Activated T-helper 2 cell treated with anti-CD3 and anti-CD28 coated beads, Interferon-gamma antibody, Interleukin-2, Interleukin-4, amounts not matched to agents 10 μg/mL and 5 μg/mL and 100 μg/mL, durations not matched to agents 14 hours and 24 hours and 36 hours (primary cell): ENCODE measurements around the gene TNS4. TPM values are rescaled to one million over a fixed set of nuclear protein-coding genes. Genes with fewer than 3 reads are reported as not detected.

Experiments
- DNase-seq: peaks from one replicate; pipeline ENCODE4 v3.0.0; 2021; ENCODE audit warnings: low spot score
- H3K27ac Mint-ChIP-seq: one replicate; pipeline ENCODE4 v1.8.0; 2021; ENCODE audit warnings: mixed read lengths
- H3K27me3 Mint-ChIP-seq: one replicate; pipeline ENCODE4 v1.8.0; 2021; ENCODE audit warnings: low read depth, mixed read lengths
- H3K36me3 Mint-ChIP-seq: one replicate; pipeline ENCODE4 v1.8.0; 2021; ENCODE audit warnings: low read depth, mixed read lengths
- H3K4me1 Mint-ChIP-seq: one replicate; pipeline ENCODE4 v1.8.0; 2021; ENCODE audit warnings: low read depth, mixed read lengths
- H3K4me3 Mint-ChIP-seq: one replicate; pipeline ENCODE4 v1.8.0; 2021; ENCODE audit warnings: low read depth, mild to moderate bottlenecking, moderate library complexity, mixed read lengths
- H3K9me3 Mint-ChIP-seq: one replicate; pipeline ENCODE4 v1.8.0; 2021; ENCODE audit warnings: mixed read lengths
- intact Hi-C: fragments of 100-400 bp; cut with micrococcal nuclease; formaldehyde crosslinking; loops from one replicate; pipeline ENCODE4 v1.15.1; 2023
- total RNA-seq: library from RNA; stranded (reverse); gene quantifications from 2 replicates; pipeline ENCODE4 v1.2.3, GENCODE V29; 2022

The TNS4 gene
- total RNA-seq, 1 donor from 2014 or later, result 9.0 TPM

DNA sequence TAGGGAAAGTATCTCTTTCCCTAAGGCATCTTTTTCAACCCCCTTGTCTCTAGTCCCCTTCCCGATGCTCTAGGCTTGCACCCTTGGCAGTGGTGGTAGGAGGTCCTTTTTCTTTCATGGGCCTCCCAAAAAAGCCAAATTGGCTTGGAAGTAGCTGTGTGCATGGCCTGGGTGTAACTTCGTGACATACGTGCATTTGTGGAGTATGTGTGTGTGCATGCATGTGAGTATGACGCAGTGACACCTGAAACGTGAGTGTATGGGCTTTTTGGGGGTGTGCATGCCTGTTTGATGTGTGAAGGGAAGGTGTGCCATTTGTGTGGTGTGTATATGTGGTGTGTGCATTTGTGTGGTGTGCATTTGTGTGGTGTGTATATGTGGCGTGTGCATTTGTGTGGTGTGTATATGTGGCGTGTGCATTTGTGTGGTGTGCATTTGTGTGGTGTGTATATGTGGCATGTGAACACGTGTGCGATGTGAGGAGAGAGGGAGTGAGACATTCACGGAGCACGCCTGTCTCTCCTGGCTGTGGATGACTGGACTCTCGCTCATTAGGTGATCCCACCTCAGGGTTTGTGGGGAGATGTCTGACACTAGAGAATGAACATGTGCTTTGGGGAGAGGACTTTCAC lies 42.5 kb downstream of the TNS4 start:
- H3K4me1 Mint-ChIP-seq, result peaks cover 1% of the 10 kb centered on the region
- no peaks in the 10 kb centered on the region for H3K27me3 Mint-ChIP-seq
- intact Hi-C loops, result no loop called here
- no peak for DNase-seq
- peaks cover 37% of the 10 kb centered on the region for H3K36me3 Mint-ChIP-seq
- no peak overlapping the region for H3K27ac Mint-ChIP-seq
- H3K4me3 Mint-ChIP-seq, result no peak overlapping the region
- H3K9me3 Mint-ChIP-seq, result no peaks in the 10 kb centered on the region

DNA sequence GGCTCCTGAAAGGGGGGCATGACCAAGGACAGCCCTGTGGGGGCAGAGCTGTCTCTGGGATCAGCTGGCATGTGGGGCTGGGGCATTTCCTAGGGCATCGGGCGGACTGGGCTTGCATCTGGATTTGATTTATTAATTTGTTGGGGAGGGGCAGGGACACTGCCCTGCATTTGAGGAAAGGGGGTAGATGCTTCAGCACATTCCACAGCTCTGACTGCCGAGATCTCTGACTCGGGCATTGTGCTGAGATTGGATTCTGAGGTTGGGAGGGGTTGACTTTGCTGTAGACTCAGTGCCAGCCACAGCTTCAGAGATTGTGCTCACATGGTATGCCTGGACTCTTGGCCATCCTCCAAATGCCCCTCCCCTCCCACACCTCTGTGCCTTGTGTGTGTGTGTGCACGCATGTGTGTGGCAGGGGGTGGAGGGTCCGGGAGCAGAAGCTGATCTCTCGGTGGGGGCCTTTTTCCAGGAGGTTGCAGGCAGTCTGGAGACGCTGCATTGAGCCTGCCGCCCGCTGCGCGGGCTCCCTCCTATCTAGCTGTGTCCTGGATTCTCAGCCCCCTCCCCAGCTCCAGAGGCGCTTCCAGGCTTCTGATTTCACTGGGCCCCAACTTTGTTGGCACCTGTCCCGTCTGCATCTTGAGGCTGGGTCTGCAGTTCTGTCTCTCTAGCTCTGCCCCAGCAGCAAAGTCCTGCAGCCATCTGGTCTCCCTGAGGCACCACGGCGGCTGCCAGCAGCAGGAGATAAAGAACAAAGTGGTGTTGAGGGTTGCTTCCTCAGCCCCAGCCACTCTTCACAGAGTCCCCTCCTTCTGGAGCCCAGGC lies 43.2 kb downstream of the TNS4 start:
- no peak overlapping the region for H3K4me3 Mint-ChIP-seq

DNA sequence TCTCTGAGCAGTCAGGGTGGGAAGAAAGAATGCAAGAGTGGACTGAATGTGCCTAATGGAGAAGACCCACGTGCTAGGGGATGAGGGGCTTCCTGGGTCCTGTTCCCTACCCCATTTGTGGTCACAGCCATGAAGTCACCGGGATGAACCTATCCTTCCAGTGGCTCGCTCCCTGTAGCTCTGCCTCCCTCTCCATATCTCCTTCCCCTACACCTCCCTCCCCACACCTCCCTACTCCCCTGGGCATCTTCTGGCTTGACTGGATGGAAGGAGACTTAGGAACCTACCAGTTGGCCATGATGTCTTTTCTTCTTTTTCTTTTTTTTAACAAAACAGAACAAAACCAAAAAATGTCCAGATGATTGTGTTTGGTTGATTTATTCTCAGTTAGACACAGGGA lies 44.1 kb downstream of the TNS4 start:
- no peak for DNase-seq
- Mint-ChIP-seq H3K4me1 (peaks cover 10% of the 10 kb centered on the region), H3K9me3 (no peaks in the 10 kb centered on the region), H3K27ac (no peak overlapping the region), H3K4me3 (no peak overlapping the region), H3K27me3 (no peaks in the 10 kb centered on the region), H3K36me3 (peaks cover 53% of the 10 kb centered on the region)
- intact Hi-C loops, result no loop called here

More for the DNA sequence above, 43.2 kb downstream of the TNS4 start:
- Mint-ChIP-seq H3K9me3 (no peaks in the 10 kb centered on the region), H3K27me3 (no peaks in the 10 kb centered on the region), H3K36me3 (peaks cover 44% of the 10 kb centered on the region), H3K4me1 (peaks cover 4% of the 10 kb centered on the region), H3K27ac (no peak overlapping the region)
- DNase-seq, result no peak
- intact Hi-C loops, result no loop called here

DNA sequence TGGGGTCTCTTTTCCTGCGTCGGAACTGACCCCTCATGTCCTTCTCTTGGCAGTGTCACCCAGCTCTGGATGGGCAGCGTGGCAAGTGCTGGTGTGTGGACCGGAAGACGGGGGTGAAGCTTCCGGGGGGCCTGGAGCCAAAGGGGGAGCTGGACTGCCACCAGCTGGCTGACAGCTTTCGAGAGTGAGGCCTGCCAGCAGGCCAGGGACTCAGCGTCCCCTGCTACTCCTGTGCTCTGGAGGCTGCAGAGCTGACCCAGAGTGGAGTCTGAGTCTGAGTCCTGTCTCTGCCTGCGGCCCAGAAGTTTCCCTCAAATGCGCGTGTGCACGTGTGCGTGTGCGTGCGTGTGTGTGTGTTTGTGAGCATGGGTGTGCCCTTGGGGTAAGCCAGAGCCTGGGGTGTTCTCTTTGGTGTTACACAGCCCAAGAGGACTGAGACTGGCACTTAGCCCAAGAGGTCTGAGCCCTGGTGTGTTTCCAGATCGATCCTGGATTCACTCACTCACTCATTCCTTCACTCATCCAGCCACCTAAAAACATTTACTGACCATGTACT lies 44.9 kb downstream of the TNS4 start:
- no peaks in the 10 kb centered on the region for H3K27me3 Mint-ChIP-seq
- no peak for DNase-seq
- no peak overlapping the region for H3K4me3 Mint-ChIP-seq
- intact Hi-C loops, result no loop called here
- no peak overlapping the region for H3K27ac Mint-ChIP-seq
- peaks cover 16% of the 10 kb centered on the region for H3K4me1 Mint-ChIP-seq
- peaks cover 57% of the 10 kb centered on the region for H3K36me3 Mint-ChIP-seq
- no peaks in the 10 kb centered on the region for H3K9me3 Mint-ChIP-seq

DNA sequence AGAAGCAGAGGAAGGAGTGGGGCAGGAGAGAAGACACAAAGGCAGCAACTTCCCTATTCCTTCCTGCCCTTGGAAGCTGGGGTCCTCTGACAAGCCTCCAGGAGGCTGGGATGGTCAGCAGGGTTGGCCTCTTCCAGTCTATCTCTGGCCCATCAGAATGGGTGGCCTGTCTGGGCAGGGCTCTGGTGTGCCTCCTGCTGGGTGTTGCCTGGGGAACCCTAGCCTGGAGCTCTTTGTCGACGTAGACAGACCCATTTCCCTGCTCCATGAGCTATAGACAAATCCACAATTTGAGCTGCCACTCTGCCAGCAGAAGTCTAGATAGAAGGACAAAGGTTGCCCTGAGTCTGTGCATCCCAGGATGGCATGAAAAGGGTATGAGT lies 46.8 kb downstream of the TNS4 start:
- Mint-ChIP-seq H3K9me3 (no peaks in the 10 kb centered on the region), H3K4me1 (peaks cover 21% of the 10 kb centered on the region), H3K36me3 (peaks cover 63% of the 10 kb centered on the region), H3K27me3 (no peaks in the 10 kb centered on the region), H3K27ac (no peak overlapping the region), H3K4me3 (no peak overlapping the region)
- intact Hi-C loops, result no loop called here
- no peak for DNase-seq

DNA sequence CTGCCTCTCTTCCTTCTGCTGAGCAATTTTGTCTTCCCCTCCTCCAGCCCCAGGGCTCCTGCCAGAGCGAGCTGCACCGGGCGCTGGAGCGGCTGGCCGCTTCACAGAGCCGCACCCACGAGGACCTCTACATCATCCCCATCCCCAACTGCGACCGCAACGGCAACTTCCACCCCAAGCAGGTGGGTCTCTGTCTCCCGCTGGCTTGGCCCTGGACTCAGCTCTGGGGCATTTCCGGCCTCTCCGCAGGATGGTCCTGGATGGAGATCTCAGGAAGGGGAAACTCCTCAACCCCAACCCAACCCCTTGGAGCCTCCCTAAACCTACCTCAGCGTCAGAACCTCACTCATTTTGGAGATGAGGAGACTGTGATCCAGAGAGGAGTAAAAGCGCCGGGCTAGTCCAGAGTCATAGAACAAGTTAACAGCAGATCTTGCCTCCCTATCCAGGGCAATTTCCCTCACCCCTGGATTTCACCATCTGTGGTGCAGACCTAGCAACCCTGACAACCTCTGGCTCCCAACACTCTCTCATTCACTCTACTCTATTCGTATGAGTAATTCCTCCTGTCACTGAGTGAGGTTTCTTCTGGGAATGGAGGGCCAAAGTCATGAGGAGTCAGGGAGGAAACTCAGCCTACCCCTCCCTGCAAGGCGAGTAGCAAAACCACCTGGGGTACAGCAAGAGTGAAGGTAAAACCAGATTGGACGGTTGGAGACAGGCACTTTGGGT lies 47.4 kb downstream of the TNS4 start:
- intact Hi-C loops, result no loop called here
- DNase-seq, result no peak
- H3K9me3 Mint-ChIP-seq, result no peaks in the 10 kb centered on the region
- H3K36me3 Mint-ChIP-seq, result peaks cover 61% of the 10 kb centered on the region
- peak overlapping the region; percentile 33 for H3K27ac Mint-ChIP-seq
- H3K4me1 Mint-ChIP-seq, result peaks cover 21% of the 10 kb centered on the region
- no peak overlapping the region for H3K4me3 Mint-ChIP-seq
- H3K27me3 Mint-ChIP-seq, result no peaks in the 10 kb centered on the region

DNA sequence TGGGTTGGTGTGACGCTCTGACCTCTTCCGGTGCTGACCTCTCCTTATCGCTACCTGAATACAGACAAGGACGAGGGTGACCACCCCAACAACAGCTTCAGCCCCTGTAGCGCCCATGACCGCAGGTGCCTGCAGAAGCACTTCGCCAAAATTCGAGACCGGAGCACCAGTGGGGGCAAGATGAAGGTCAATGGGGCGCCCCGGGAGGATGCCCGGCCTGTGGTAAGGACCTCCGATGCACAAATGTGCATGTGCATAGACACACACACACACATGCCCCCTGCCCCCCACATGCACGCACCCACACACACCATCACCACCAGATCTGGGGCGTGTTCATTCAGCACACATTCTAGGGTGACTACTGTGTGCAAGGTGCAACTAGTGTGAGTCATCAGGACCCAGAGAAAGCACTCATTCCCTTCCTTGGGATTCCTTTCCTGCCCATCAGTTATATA lies 48.5 kb downstream of the TNS4 start:
- DNase-seq, result no peak
- Mint-ChIP-seq H3K4me3 (no peak overlapping the region), H3K36me3 (peaks cover 61% of the 10 kb centered on the region), H3K27me3 (no peaks in the 10 kb centered on the region), H3K27ac (peak overlapping the region; percentile 17), H3K9me3 (no peaks in the 10 kb centered on the region), H3K4me1 (peaks cover 29% of the 10 kb centered on the region)
- intact Hi-C loops, result no loop called here

DNA sequence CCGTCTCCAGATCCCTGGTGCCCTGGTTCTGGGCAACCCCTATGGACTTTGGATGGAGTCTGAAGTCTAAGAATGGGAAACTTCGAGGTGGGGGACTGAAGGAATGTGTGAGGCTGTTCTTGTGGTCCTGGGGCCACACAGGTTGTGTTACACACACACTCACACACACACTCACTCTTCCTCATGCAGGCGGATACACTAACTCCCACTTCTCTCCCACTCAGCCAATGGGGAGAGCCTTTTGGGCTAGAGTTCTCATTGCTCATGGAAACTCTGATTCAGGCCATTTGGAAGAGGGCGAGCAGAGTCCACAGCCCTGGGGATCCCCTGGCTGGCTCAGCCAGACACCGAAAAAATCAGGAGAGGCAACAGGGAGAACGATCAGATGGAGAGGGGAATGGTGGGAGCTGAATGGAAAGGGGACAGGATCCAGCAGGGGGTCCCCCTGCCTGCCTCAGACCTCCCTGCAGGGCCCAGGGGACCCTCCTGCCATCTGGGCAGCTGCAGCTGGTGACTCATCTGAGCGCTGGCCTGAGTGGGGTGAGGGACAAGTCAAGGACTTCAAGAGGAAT lies 49.1 kb downstream of the TNS4 start:
- DNase-seq, result no peak
- peak overlapping the region; percentile 92 for H3K27ac Mint-ChIP-seq
- H3K9me3 Mint-ChIP-seq, result no peaks in the 10 kb centered on the region

DNA sequence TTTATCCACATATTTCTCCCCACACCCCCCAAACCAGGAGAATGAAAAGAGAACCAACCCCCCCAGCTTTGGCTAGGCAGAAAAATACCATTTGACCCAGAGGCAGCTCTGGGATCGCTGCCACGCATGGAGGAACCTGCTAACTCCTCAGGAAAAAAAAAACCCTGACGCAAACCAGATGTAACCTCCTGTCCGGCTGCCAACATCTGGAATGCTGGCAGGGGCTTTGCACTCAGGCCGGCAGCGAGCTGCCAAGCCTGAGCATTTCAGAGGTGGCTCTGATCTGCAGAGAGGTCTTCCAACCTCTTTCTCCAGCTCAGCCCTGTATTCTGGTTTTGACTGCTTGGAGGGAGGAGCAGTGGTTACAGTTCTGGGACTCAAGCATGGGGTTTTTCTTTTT lies 50.0 kb downstream of the TNS4 start:
- H3K27ac Mint-ChIP-seq, result no peak overlapping the region
- H3K36me3 Mint-ChIP-seq, result peaks cover 48% of the 10 kb centered on the region
- H3K27me3 Mint-ChIP-seq, result no peaks in the 10 kb centered on the region
- DNase-seq, result no peak
- H3K4me1 Mint-ChIP-seq, result peaks cover 41% of the 10 kb centered on the region
- intact Hi-C loops, result no loop called here
- H3K9me3 Mint-ChIP-seq, result no peaks in the 10 kb centered on the region
- no peak overlapping the region for H3K4me3 Mint-ChIP-seq

More for the DNA sequence above, 49.1 kb downstream of the TNS4 start:
- H3K4me3 Mint-ChIP-seq, result no peak overlapping the region
- peaks cover 56% of the 10 kb centered on the region for H3K36me3 Mint-ChIP-seq
- H3K4me1 Mint-ChIP-seq, result peaks cover 34% of the 10 kb centered on the region
- intact Hi-C loops, result no loop called here
- H3K27me3 Mint-ChIP-seq, result no peaks in the 10 kb centered on the region

DNA sequence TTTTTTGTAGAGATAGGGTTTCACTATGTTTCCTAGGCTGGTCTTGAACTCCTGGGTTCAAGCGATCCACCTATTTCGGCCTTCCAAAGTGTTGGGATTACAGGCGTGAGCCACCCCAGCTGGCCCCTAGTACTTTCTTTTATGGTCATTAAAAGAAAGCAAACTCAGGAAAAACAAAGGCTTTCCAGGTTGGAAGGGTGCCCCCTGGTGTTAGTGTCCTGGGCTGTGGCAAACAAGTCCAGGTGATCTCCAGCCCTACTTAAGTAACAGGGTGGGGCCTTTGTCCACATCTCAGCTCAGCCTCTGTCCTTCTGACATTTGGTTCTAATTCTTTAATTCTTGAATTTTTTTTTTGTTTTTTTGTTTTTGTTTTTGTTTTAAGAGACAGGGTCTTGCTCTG lies 51.2 kb downstream of the TNS4 start:
- Mint-ChIP-seq H3K36me3 (peaks cover 39% of the 10 kb centered on the region), H3K4me1 (peaks cover 48% of the 10 kb centered on the region), H3K27ac (no peak overlapping the region), H3K9me3 (no peaks in the 10 kb centered on the region), H3K27me3 (no peaks in the 10 kb centered on the region), H3K4me3 (no peak overlapping the region)
- intact Hi-C loops, result no loop called here
- no peak for DNase-seq

DNA sequence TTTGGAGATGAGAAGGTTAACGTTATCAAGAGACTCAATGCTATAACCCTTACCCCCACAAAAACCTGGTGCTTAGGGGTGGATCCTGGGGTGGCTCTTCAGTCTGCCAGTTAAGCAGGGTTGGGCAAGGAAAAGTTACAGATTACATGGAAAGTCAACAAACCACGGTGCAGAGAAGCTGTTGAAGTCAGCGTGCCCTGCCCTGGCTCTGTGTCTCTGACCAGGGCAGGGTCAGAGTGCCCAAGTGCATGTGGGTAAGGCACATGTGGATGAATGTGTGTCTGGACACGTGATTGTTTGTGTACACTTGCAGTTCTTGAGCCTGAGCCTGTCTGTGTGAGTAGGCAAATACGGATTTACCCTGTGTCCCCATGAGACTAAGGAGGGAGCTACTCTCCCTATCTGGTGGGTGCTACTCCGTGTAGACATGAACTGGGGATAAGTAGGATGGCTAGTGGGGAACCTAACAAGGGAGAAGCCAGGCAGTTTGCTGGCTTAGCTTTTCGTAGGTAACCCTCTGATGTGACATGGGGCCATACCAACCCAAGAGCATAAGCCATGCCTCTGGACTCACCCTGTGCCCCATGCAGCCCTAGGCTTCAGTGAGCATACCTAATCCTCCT lies 52.7 kb downstream of the TNS4 start:
- no peaks in the 10 kb centered on the region for H3K9me3 Mint-ChIP-seq
- no peaks in the 10 kb centered on the region for H3K27me3 Mint-ChIP-seq
- no peak for DNase-seq
- peaks cover 29% of the 10 kb centered on the region for H3K36me3 Mint-ChIP-seq
- H3K27ac Mint-ChIP-seq, result peak overlapping the region; percentile 7
- no peak overlapping the region for H3K4me3 Mint-ChIP-seq
- peaks cover 52% of the 10 kb centered on the region for H3K4me1 Mint-ChIP-seq
- intact Hi-C loops, result loop anchor here (5.0 kb wide), 2 partner anchors 34 to 86 kb away; partner anchors contain the start of gene GJD3

DNA sequence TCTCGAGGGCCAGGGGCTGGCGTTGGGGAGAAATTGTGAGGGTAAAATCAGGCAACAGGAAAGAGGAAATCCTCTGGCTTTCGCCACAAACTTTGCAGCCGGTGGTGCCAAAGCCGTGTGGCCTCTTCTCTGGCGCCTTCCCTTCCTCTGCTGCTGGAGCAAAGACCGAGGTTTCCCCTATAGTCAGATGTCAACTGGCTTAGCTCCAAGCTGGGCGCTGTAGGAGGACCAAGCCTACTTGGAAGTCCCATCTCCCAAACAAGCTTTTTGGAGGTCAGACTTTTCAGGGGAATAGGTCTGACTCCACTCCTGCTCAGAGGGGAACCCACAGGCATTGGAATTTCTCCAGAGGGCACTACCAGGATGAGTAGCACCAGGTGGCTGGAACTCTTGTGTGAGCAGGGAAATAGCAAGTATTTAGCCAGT lies 53.2 kb downstream of the TNS4 start:
- H3K9me3 Mint-ChIP-seq, result no peaks in the 10 kb centered on the region
- H3K36me3 Mint-ChIP-seq, result peaks cover 23% of the 10 kb centered on the region
- peak overlapping the region; percentile 7 for H3K27ac Mint-ChIP-seq
- H3K4me1 Mint-ChIP-seq, result peaks cover 50% of the 10 kb centered on the region
- H3K27me3 Mint-ChIP-seq, result no peaks in the 10 kb centered on the region
- H3K4me3 Mint-ChIP-seq, result peak overlapping the region; percentile 10
- intact Hi-C loops, result loop anchor here (5.0 kb wide), 2 partner anchors 34 to 86 kb away; partner anchors contain the start of gene GJD3
- DNase-seq, result no peak
